PC-9 (cell line): ENCODE data around the gene PIAS1. TPM values are rescaled to one million over a fixed set of nuclear protein-coding genes. Genes with fewer than 3 reads are reported as not detected.

Source experiments
- BruUV-seq: library from RNA; stranded (reverse); fragments of 400-500 nt; replicated peaks from 2 replicates; lab custom pipeline; 2021; lab: Mats Ljungman, UMichigan
- CTCF ChIA-PET: fragments of 300-600 bp; sonication (Branson Sonifier 250); formaldehyde crosslinking; loops from one replicate; lab custom pipeline; 2022; ENCODE audit warnings: antibody characterized with exemption; lab: Charles Lee
- POLR2A ChIA-PET: fragments of 300-600 bp; sonication (Branson Sonifier 250); formaldehyde crosslinking; loops from one replicate; lab custom pipeline; 2022; ENCODE audit warnings: antibody characterized with exemption; ENCODE audit not compliant: unreplicated experiment; lab: Charles Lee
- DNase-seq, 2 experiments: peaks; one replicate each; pipeline versions ENCODE4 v3.0.0 to v3.0.0-alpha.2; 2015 to 2022; ENCODE audit warnings: mixed read lengths in 1 of 2
- H2AFZ ChIP-seq: fragments of 200-600 bp; sonication (generic); 2 replicates; pipeline ENCODE4 v1.8.1; 2017; ENCODE audit warnings: antibody characterized with exemption
- H3F3A ChIP-seq: fragments of 200-600 bp; sonication (generic); 2 replicates; pipeline ENCODE4 v1.8.1; 2017; ENCODE audit warnings: antibody characterized with exemption, mild to moderate bottlenecking, low read depth; ENCODE audit not compliant: insufficient read depth
- H3K27ac ChIP-seq: fragments of 200-600 bp; sonication (generic); 2 replicates; pipeline ENCODE4 v1.6.1; 2016; ENCODE audit warnings: mixed run types
- H3K27me3 ChIP-seq: fragments of 200-600 bp; sonication (generic); 2 replicates; pipeline ENCODE4 v1.6.1; 2016; ENCODE audit warnings: low read depth, mixed run types; ENCODE audit not compliant: insufficient read depth
- H3K36me3 ChIP-seq: fragments of 200-600 bp; sonication (generic); 2 replicates; pipeline ENCODE4 v1.6.1; 2016; ENCODE audit warnings: low read depth, mixed run types
- H3K4me1 ChIP-seq: fragments of 200-600 bp; sonication (generic); replicated peaks from 2 replicates; pipeline ENCODE4 v1.6.1; 2016; ENCODE audit warnings: mixed run types; ENCODE audit not compliant: insufficient read depth
- H3K4me2 ChIP-seq: fragments of 200-600 bp; sonication (generic); 2 replicates; pipeline ENCODE4 v1.6.1; 2017; ENCODE audit warnings: mixed run types
- H3K4me3 ChIP-seq: fragments of 200-600 bp; sonication (generic); 2 replicates; pipeline ENCODE4 v1.6.1; 2016; ENCODE audit warnings: mixed run types
- H3K79me2 ChIP-seq: fragments of 200-600 bp; sonication (generic); 2 replicates; pipeline ENCODE4 v1.6.1; 2017; ENCODE audit warnings: low read depth, mixed run types
- H3K9me2 ChIP-seq: fragments of 200-600 bp; sonication (generic); 2 replicates; pipeline ENCODE4 v1.8.1; 2017; ENCODE audit warnings: mild to moderate bottlenecking; ENCODE audit not compliant: insufficient read depth
- H3K9me3 ChIP-seq: fragments of 200-600 bp; sonication (generic); 2 replicates; pipeline ENCODE4 v1.8.1; 2016; ENCODE audit warnings: low read depth; ENCODE audit not compliant: insufficient read depth
- H4K20me1 ChIP-seq: fragments of 200-600 bp; sonication (generic); 2 replicates; pipeline ENCODE4 v1.8.1; 2017; ENCODE audit not compliant: insufficient read depth
- CTCF ChIP-seq: fragments of 200-600 bp; sonication (generic); conservative IDR thresholded peaks from 2 replicates; pipeline ENCODE4 v1.6.1; 2017; ENCODE audit warnings: mixed run types, antibody characterized with exemption, mild to moderate bottlenecking, moderate library complexity
- EZH2 ChIP-seq: fragments of 200-600 bp; sonication (generic); IDR thresholded peaks from 2 replicates; pipeline ENCODE4 v1.8.0; 2017; ENCODE audit warnings: antibody characterized with exemption, low read depth
- intact Hi-C: fragments of 100-400 bp; cut with micrococcal nuclease; formaldehyde crosslinking; loops from one replicate; pipeline ENCODE4 v1.10.0; 2022; ENCODE audit not compliant: unreplicated experiment
- total RNA-seq: library from RNA; stranded (reverse); gene quantifications from 2 replicates; pipeline ENCODE4 v1.2.3, GENCODE V29; 2021

PIAS1 gene
- total RNA-seq, 1 experiment from 2014 or later: 42.5 TPM

- CTCF ChIA-PET: no interaction called here
- H3K9me3 ChIP-seq: no peaks in the 10 kb centered on the region
- no peaks in the 10 kb centered on the region for H3K4me1 ChIP-seq
- H3K4me3 ChIP-seq: no peak overlapping the region
- intact Hi-C loops: no loop called here
- no peaks in the 10 kb centered on the region for H3K36me3 ChIP-seq
- peaks cover 23% of the 10 kb centered on the region for H4K20me1 ChIP-seq
- TF ChIP-seq EZH2 (no peak), CTCF (no peak)
- H3F3A ChIP-seq: no peaks in the 10 kb centered on the region
- BruUV-seq: no TSS peak
- peaks cover 76% of the 10 kb centered on the region for H3K79me2 ChIP-seq
- H3K27me3 ChIP-seq: no peaks in the 10 kb centered on the region
- no peak overlapping the region for H3K27ac ChIP-seq
- POLR2A ChIA-PET: no interaction called here
- no peaks in the 10 kb centered on the region for H3K9me2 ChIP-seq
- no peak overlapping the region for H2AFZ ChIP-seq
- DNase-seq: no peak
- H3K4me2 ChIP-seq: no peak overlapping the region
These were observed 19.6 kb downstream of the PIAS1 start for GRCh38 chr15:68073576-68074288.

- H3K9me2 ChIP-seq: no peaks in the 10 kb centered on the region
- H3K9me3 ChIP-seq: no peaks in the 10 kb centered on the region
- H3F3A ChIP-seq: no peaks in the 10 kb centered on the region
- H3K4me3 ChIP-seq: no peak overlapping the region
- peaks cover 18% of the 10 kb centered on the region; the same call in 1 of the 2 replicates for H4K20me1 ChIP-seq
- H3K4me1 ChIP-seq: no peaks in the 10 kb centered on the region
- H3K27ac ChIP-seq: no peak overlapping the region
- TF ChIP-seq CTCF (no peak), EZH2 (no peak)
- H3K4me2 ChIP-seq: no peak overlapping the region
- CTCF ChIA-PET: no interaction called here
- H3K79me2 ChIP-seq: peaks cover 79% of the 10 kb centered on the region
- DNase-seq: no peak
- POLR2A ChIA-PET: no interaction called here
- no TSS peak for BruUV-seq
- H3K36me3 ChIP-seq: no peaks in the 10 kb centered on the region
- no peak overlapping the region for H2AFZ ChIP-seq
- no peaks in the 10 kb centered on the region for H3K27me3 ChIP-seq
- intact Hi-C loops: no loop called here
These were observed 21.8 kb downstream of the PIAS1 start for GRCh38 chr15:68075764-68076385.

- intact Hi-C loops: no loop called here
- BruUV-seq: no TSS peak
- Histone ChIP-seq H3K9me3 (no peaks in the 10 kb centered on the region), H3K4me2 (no peak overlapping the region), H4K20me1 (peaks cover 18% of the 10 kb centered on the region; the same call in 1 of the 2 replicates), H2AFZ (no peak overlapping the region), H3K36me3 (no peaks in the 10 kb centered on the region), H3K4me3 (no peak overlapping the region), H3K79me2 (peaks cover 81% of the 10 kb centered on the region), H3F3A (no peaks in the 10 kb centered on the region), H3K27ac (no peak overlapping the region), H3K27me3 (no peaks in the 10 kb centered on the region), H3K4me1 (no peaks in the 10 kb centered on the region), H3K9me2 (no peaks in the 10 kb centered on the region)
- ChIA-PET CTCF (no interaction called here), POLR2A (no interaction called here)
- no peak for DNase-seq
- no peak for TF ChIP-seq CTCF
- TF ChIP-seq EZH2: no peak
These were observed 24.2 kb downstream of the PIAS1 start for GRCh38 chr15:68078365-68078764.
